ENCODE data around the gene KRTAP21-3.

DNA sequence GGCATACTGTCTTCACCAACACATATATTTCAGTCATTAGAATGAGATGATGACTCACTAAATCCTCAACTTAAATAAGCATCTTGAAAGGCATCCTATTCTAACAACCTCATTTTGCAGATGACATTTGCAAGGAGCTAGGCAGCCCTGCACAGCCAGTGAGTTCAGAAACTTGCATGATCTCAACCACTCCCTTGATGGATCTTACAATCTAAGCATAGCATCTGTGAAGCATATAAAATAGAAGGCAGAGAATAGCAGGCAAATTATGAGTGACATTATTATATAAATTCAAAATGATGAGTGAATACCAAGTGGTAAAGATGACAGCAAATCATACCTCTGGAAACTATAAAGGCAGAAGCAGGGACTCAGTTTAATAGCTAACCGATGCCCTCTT is 44.3 kb downstream of the KRTAP21-3 start:
- TF ChIP-seq CTCF (IDR thresholded peaks at IDR 0.05 in 2 of 3, conservative IDR thresholded peaks at IDR 0.05 in 1 of 3; ENCODE audit: borderline replicate concordance in 1 of 3, insufficient read depth in 1 of 3, low read depth in 2 of 3, low read length in 2 of 3) (no peak), ATF3 (IDR thresholded peaks at IDR 0.05) (no peak), RAD21 (IDR thresholded peaks at IDR 0.05; ENCODE audit: low read depth) (no peak), EZH2 (IDR thresholded peaks at IDR 0.05) (no peak), SP1 (IDR thresholded peaks at IDR 0.05; ENCODE audit: low read depth) (no peak), CBX3 (IDR thresholded peaks at IDR 0.05; ENCODE audit: low read depth) (no peak), EGR1 (IDR thresholded peaks at IDR 0.05; ENCODE audit: low read depth) (no peak), ZFX (IDR thresholded peaks at IDR 0.05) (no peak), POLR2AphosphoS5 (IDR thresholded peaks at IDR 0.05; ENCODE audit: low read depth, low read length) (no peak)

Data from HCT116 (cell line).